ENCODE results near the gene XRCC1. TPM values are rescaled to one million over a fixed set of nuclear protein-coding genes. Genes with fewer than 3 reads are reported as not detected.

XRCC1 gene
- total RNA-seq, 1 donor from 2014 or later = 14.6 TPM

- FAIRE-seq (peak; percentile 49), DNase-seq (ENCODE audit: low read depth) (peak; percentile 99)
- H3K4me2 ChIP-seq (ENCODE audit: low read length) = peak overlapping the region; percentile 89
- H3K27ac ChIP-seq (ENCODE audit: low read depth, low read length) = peak overlapping the region; percentile 69
- peaks cover 19% of the 10 kb centered on the region for H3K4me1 ChIP-seq (ENCODE audit: insufficient read depth, low read length)
- H3K27me3 Mint-ChIP-seq (ENCODE audit: low read depth, unreplicated experiment) = no peaks in the 10 kb centered on the region
- peak overlapping the region; percentile 61 for H3K9ac ChIP-seq (ENCODE audit: low read length)
- peak overlapping the region; percentile 72 for H3K4me3 ChIP-seq (ENCODE audit: insufficient read depth, low read depth, low read length)
- H4K20me1 ChIP-seq (ENCODE audit: insufficient read depth, low read length) = no peaks in the 10 kb centered on the region
- peaks cover 8% of the 10 kb centered on the region for H3K36me3 Mint-ChIP-seq (ENCODE audit: low read depth, unreplicated experiment)
- H3K4me3 Mint-ChIP-seq (ENCODE audit: unreplicated experiment) = peak overlapping the region; percentile 92
- H3K9me3 Mint-ChIP-seq (ENCODE audit: unreplicated experiment) = no peaks in the 10 kb centered on the region
- no peaks in the 10 kb centered on the region for H3K9me3 ChIP-seq (ENCODE audit: insufficient read depth, low read depth, low read length)
- H3K4me1 Mint-ChIP-seq (ENCODE audit: low read depth, unreplicated experiment) = peaks cover 8% of the 10 kb centered on the region
- H3K36me3 ChIP-seq (ENCODE audit: insufficient read depth, low read length) = peaks cover 4% of the 10 kb centered on the region
- no peaks in the 10 kb centered on the region for H3K79me2 ChIP-seq (ENCODE audit: insufficient read depth, low read length)
- H3K27me3 ChIP-seq (ENCODE audit: insufficient read depth, low read length) = no peaks in the 10 kb centered on the region
- peak overlapping the region; percentile 94 for H3K27ac Mint-ChIP-seq (ENCODE audit: unreplicated experiment)
- peak overlapping the region; percentile 86 for H2AFZ ChIP-seq (ENCODE audit: low read depth, low read length)
- TF ChIP-seq CTCF (IDR thresholded peaks at IDR 0.05; ENCODE audit: insufficient read depth, low read depth, low read length) (no peak), EZH2 (IDR thresholded peaks at IDR 0.05; ENCODE audit: insufficient read depth, low read length) (no peak)
These were observed 41.6 kb downstream of the XRCC1 start for GRCh38 chr19:43533546-43534304.

GRCh38 chr19:43532962-43533545, 42.3 kb downstream of the XRCC1 start, which contains the start of gene ZNF575:
TSS of gene ZNF575 (plus strand) at chr19:43533188. CDS start at chr19:43534423, 1,235 bp downstream.
- peak within 1 kb of the TSS; percentile 61 for H3K9ac ChIP-seq (ENCODE audit: low read length)
- H3K4me1 Mint-ChIP-seq (ENCODE audit: low read depth, unreplicated experiment) = peaks cover 8% of the 10 kb centered on the region
- H3K4me3 ChIP-seq (ENCODE audit: insufficient read depth, low read depth, low read length) = peak within 1 kb of the TSS; percentile 72
- FAIRE-seq (no peak), DNase-seq (ENCODE audit: low read depth) (peak; percentile 94)
- H2AFZ ChIP-seq (ENCODE audit: low read depth, low read length) = peak within 1 kb of the TSS; percentile 86
- peak within 1 kb of the TSS; percentile 89 for H3K4me2 ChIP-seq (ENCODE audit: low read length)
- no peaks in the 10 kb centered on the region for H3K27me3 Mint-ChIP-seq (ENCODE audit: low read depth, unreplicated experiment)
- peak within 1 kb of the TSS; percentile 69 for H3K27ac ChIP-seq (ENCODE audit: low read depth, low read length)
- no peaks in the 10 kb centered on the region for H4K20me1 ChIP-seq (ENCODE audit: insufficient read depth, low read length)
- H3K9me3 ChIP-seq (ENCODE audit: insufficient read depth, low read depth, low read length) = no peaks in the 10 kb centered on the region
- peak within 1 kb of the TSS; percentile 92 for H3K4me3 Mint-ChIP-seq (ENCODE audit: unreplicated experiment)
- no peaks in the 10 kb centered on the region for H3K79me2 ChIP-seq (ENCODE audit: insufficient read depth, low read length)
- H3K4me1 ChIP-seq (ENCODE audit: insufficient read depth, low read length) = peaks cover 19% of the 10 kb centered on the region
- no peak for TF ChIP-seq EZH2 (IDR thresholded peaks at IDR 0.05; ENCODE audit: insufficient read depth, low read length)
- no peak for TF ChIP-seq CTCF (IDR thresholded peaks at IDR 0.05; ENCODE audit: insufficient read depth, low read depth, low read length)
- peaks cover 2% of the 10 kb centered on the region for H3K36me3 Mint-ChIP-seq (ENCODE audit: low read depth, unreplicated experiment)
- no peaks in the 10 kb centered on the region for H3K27me3 ChIP-seq (ENCODE audit: insufficient read depth, low read length)
- H3K27ac Mint-ChIP-seq (ENCODE audit: unreplicated experiment) = peak within 1 kb of the TSS; percentile 94
- H3K36me3 ChIP-seq (ENCODE audit: insufficient read depth, low read length) = no peaks in the 10 kb centered on the region
- no peaks in the 10 kb centered on the region for H3K9me3 Mint-ChIP-seq (ENCODE audit: unreplicated experiment)
